K562 (cell line): ENCODE measurements around the gene ASB7. TPM values are rescaled to one million over a fixed set of nuclear protein-coding genes. Genes with fewer than 3 reads are reported as not detected.

ENCODE experiments used
- ATAC-seq: fragments of 200-7000 bp; cut with Tn5 transposase; 3 replicates; pipeline ENCODE4 v1.9.1; 2020; ENCODE audit warnings: moderate library complexity
- BruUV-seq: library from RNA; stranded (reverse); fragments of 400-500 nt; replicated peaks from 2 replicates; lab custom pipeline; 2021; lab: Mats Ljungman, UMichigan
- CTCF ChIA-PET: fragments of 300-600 bp; formaldehyde crosslinking; extraction: SDS; loops from one replicate; lab custom pipeline; 2021; ENCODE audit warnings: low intra/inter-chr PET ratio; lab: Yijun Ruan, JAX
- POLR2A ChIA-PET: fragments of 300-600, 350-650 bp; sonication (Branson Sonifier 250); formaldehyde crosslinking; extraction: SDS; loops from one replicate; lab custom pipeline; 2021; ENCODE audit warnings: antibody characterized with exemption, inconsistent platforms; lab: Yijun Ruan, JAX
- DNase-seq, 4 experiments: peaks; one replicate each; pipeline versions ENCODE4 v3.0.0 to v3.0.0-alpha.2; 2011 to 2018; ENCODE audit warnings: low spot score in 3 of 4, mixed read lengths in 3 of 4; ENCODE audit errors: extremely low read depth in 1 of 4
- FAIRE-seq: peaks from 2 replicates; lab custom pipeline; 2011; peaks lifted over from hg19 to GRCh38; lab: Jason Lieb, UNC
- H2AFZ ChIP-seq: 2 replicates; pipeline ENCODE4 v1.6.0; 2011; ENCODE audit warnings: low read depth, low read length, control low read depth, inconsistent platforms
- H3K27ac ChIP-seq: fragments of 200-600 bp; 3 replicates; pipeline ENCODE4 v1.8.0; 2011; ENCODE audit warnings: low read depth, mild to moderate bottlenecking, control low read depth, inconsistent platforms, low read length, moderate library complexity, mixed read lengths; ENCODE audit errors: extremely low read depth
- H3K27me3 ChIP-seq, 2 experiments: fragments of 300-600 bp in 1 of 2; 2 replicates in 1 of 2; 3 replicates in 1 of 2; pipeline versions ENCODE4 v1.6.0 to v1.8.0; 2011; ENCODE audit warnings: inconsistent platforms in 2 of 2, low read length in 2 of 2, mild to moderate bottlenecking in 1 of 2, mixed read lengths in 1 of 2, moderate library complexity in 1 of 2; ENCODE audit not compliant: control insufficient read depth in 2 of 2, insufficient read depth in 2 of 2
- H3K36me3 ChIP-seq: fragments of 300-600 bp; 3 replicates; pipeline ENCODE4 v1.8.0; 2011; ENCODE audit warnings: mild to moderate bottlenecking, low read length, inconsistent platforms; ENCODE audit not compliant: control insufficient read depth, insufficient read depth
- H3K4me1 ChIP-seq, 2 experiments: fragments of 200-600 bp in 1 of 2; replicated peaks in 1 of 2; 2 replicates in 1 of 2; 3 replicates in 1 of 2; pipeline versions ENCODE4 v1.5.1 to v1.8.0; 2011; ENCODE audit warnings: inconsistent platforms in 2 of 2, low read length in 2 of 2, mild to moderate bottlenecking in 1 of 2, mixed read lengths in 1 of 2, moderate library complexity in 1 of 2; ENCODE audit not compliant: control insufficient read depth in 2 of 2, insufficient read depth in 2 of 2
- H3K4me2 ChIP-seq: 2 replicates; pipeline ENCODE4 v1.6.1; 2011; ENCODE audit warnings: low read length, control low read depth, inconsistent platforms, mixed read lengths; ENCODE audit not compliant: insufficient read depth
- H3K4me3 ChIP-seq: fragments of 200-600 bp; sonication (generic), shearing (Covaris generic); 2 replicates; pipeline ENCODE4 v1.5.1; 2016; ENCODE audit warnings: control low read depth, inconsistent platforms
- H3K79me2 ChIP-seq: fragments of 200-600 bp; 3 replicates; pipeline ENCODE4 v1.8.0; 2011; ENCODE audit warnings: low read length, inconsistent platforms; ENCODE audit not compliant: control insufficient read depth, insufficient read depth
- H3K9ac ChIP-seq, 2 experiments: 2 replicates each; pipeline versions ENCODE4 v1.6.0 to v1.6.1; 2011; ENCODE audit warnings: low read depth in 2 of 2, low read length in 2 of 2, control low read depth in 1 of 2, inconsistent platforms in 1 of 2, mild to moderate bottlenecking in 1 of 2, mixed read lengths in 1 of 2; ENCODE audit not compliant: insufficient read depth in 1 of 2
- H3K9me1 ChIP-seq: one replicate; pipeline ENCODE4 v1.6.0; 2011; ENCODE audit warnings: inconsistent platforms, mild to moderate bottlenecking, low read length, moderate library complexity; ENCODE audit not compliant: control insufficient read depth, insufficient read depth
- H3K9me3 ChIP-seq: replicated peaks from 2 replicates; pipeline ENCODE4 v1.5.1; 2011; ENCODE audit warnings: low read depth, low read length, inconsistent platforms; ENCODE audit not compliant: control insufficient read depth, insufficient read depth
- H4K20me1 ChIP-seq: replicated peaks from 2 replicates; pipeline ENCODE4 v1.6.1; 2011; ENCODE audit warnings: low read length, inconsistent platforms, mixed read lengths; ENCODE audit not compliant: control insufficient read depth, insufficient read depth
- HNRNPH1 ChIP-seq: fragments of 200-400 bp; formaldehyde crosslinking; optimal IDR thresholded peaks from 2 replicates; pipeline ENCODE3; 2017; ENCODE audit warnings: low read depth, mild to moderate bottlenecking, low read length, moderate library complexity
- MLLT1 ChIP-seq, 2 experiments: fragments of 450-650 bp; IDR thresholded peaks; 2 replicates each; pipeline ENCODE4 v1.6.1; 2016
- SAFB2 ChIP-seq: fragments of 200-400 bp; formaldehyde crosslinking; IDR thresholded peaks from 2 replicates; pipeline ENCODE4 v1.6.1; 2018; ENCODE audit warnings: borderline replicate concordance, low read length, low read depth, moderate library complexity; ENCODE audit not compliant: severe bottlenecking
- ZNF449 ChIP-seq: fragments of 250-450 bp; sonication (Bioruptor Pico); IDR thresholded peaks from 2 replicates; pipeline ENCODE4 v1.8.0; 2022; ENCODE audit warnings: moderate library complexity, mild to moderate bottlenecking, inconsistent platforms
- ZNF589 ChIP-seq: fragments of 200-800 bp; sonication (Bioruptor generic); IDR thresholded peaks from 2 replicates; pipeline ENCODE4 v1.6.1; 2016; ENCODE audit warnings: low read depth, missing genetic modification characterization, missing compliant biosample characterization
- ZNF695 ChIP-seq: fragments of 450-650 bp; formaldehyde crosslinking; IDR thresholded peaks from 2 replicates; pipeline ENCODE4 v1.4.0; 2020; ENCODE audit warnings: mild to moderate bottlenecking, moderate library complexity
- WGBS: fragments of 100-300 bp; shearing (Covaris generic); methylation state at CpG from one replicate; pipeline ENCODE4 v1.1.6; 2016; ENCODE audit warnings: low coverage, mixed read lengths; ENCODE audit not compliant: insufficient coverage; ENCODE audit errors: missing lambda C conversion rate; 5-methylcytosine and 5-hydroxymethylcytosine counted together
- in situ Hi-C: fragments of 300-500 bp; cut with MboI; formaldehyde crosslinking; loops from 4 replicates; pipeline ENCODE4 v1.15.0; 2018; ENCODE audit warnings: inconsistent platforms, mixed read lengths
- intact Hi-C: fragments of 100-400 bp; cut with micrococcal nuclease; formaldehyde crosslinking; loops from 2 replicates; pipeline ENCODE4 v1.14.2; 2022
- polyA plus RNA-seq, 8 experiments: library from polyadenylated mRNA; depleted of rRNA in 4 of 8; stranded (reverse) in 5 of 8; unstranded in 3 of 8; fragments of >200 nt; fragmentation: Nextera tagmentation in 2 of 8; fragmentation: Illumina TruSeq in 1 of 8; extraction: Ambion mirVana in 2 of 8; extraction: Trizol in 1 of 8; gene quantifications; 2 replicates each; pipeline versions ENCODE4 v1.2.1 to v1.2.3, GENCODE V29; 2011 to 2014; ENCODE audit warnings: inconsistent platforms in 1 of 8, missing spikeins in 1 of 8
- total RNA-seq, 7 experiments: library from RNA; depleted of rRNA in 6 of 7; stranded (reverse); fragments of >200 nt in 6 of 7; fragmentation: Illumina TruSeq in 2 of 7; extraction: Trizol in 2 of 7; gene quantifications; 2 replicates each; pipeline versions ENCODE4 v1.2.1 to v1.2.3, GENCODE V29; 2011 to 2021; ENCODE audit warnings: low replicate concordance in 1 of 7

The ASB7 gene
- total and polyA plus RNA-seq, 9 of the 15 experiments (the other 6 are each of a cell fraction or from before 2014, with no cell fraction given) = 1.8 to 10.1 (median 6.8) TPM

GRCh38 chr15:100653608-100654007 lies 51.2 kb downstream of the ASB7 start (continued):
- TF ChIP-seq ZNF449 (CRISPR knock-in tag) (no peak), ZNF695 (CRISPR knock-in tag) (no peak), HNRNPH1 (no peak)
- TF ChIP-seq, all 486 proteins: peak for 0

GRCh38 chr15:100658895-100659294 lies 56.5 kb downstream of the ASB7 start:
- ATAC-seq = no peak; the same call in 2 of the 3 replicates
- Histone ChIP-seq H3K36me3 (no peaks in the 10 kb centered on the region), H4K20me1 (no peaks in the 10 kb centered on the region; the same call in 1 of the 2 replicates), H3K27me3 (peaks cover 41 to 73% of the 10 kb centered on the region in 2 experiments), H3K27ac (no peak overlapping the region), H3K4me1 (no peaks in the 10 kb centered on the region), H3K79me2 (no peaks in the 10 kb centered on the region), H3K4me2 (no peak overlapping the region), H3K9me3 (no peaks in the 10 kb centered on the region), H3K9ac (no peak overlapping the region; a peak in 1 of 4 replicates), H3K4me3 (no peak overlapping the region), H3K9me1 (no peaks in the 10 kb centered on the region), H2AFZ (no peak overlapping the region)
- POLR2A ChIA-PET = no interaction called here
- DNase-seq = no peak
- in situ Hi-C loops = no loop called here
- intact Hi-C loops = no loop called here
- BruUV-seq = no TSS peak
- WGBS = 3% methylated on average over 14 of the region's 14 CpGs
- CTCF ChIA-PET = no interaction called here
- TF ChIP-seq SAFB2 = no peak
- no peak for TF ChIP-seq MLLT1 (IDR thresholded peaks at IDR 0.05)
- TF ChIP-seq ZNF589 (CRISPR knock-in tag) = no peak
- FAIRE-seq = no peak
